Endothelial cell of umbilical vein (primary cell): Measurements from ENCODE around the gene GLRA1. TPM values are rescaled to one million over a fixed set of nuclear protein-coding genes. Genes with fewer than 3 reads are reported as not detected.

Experiments
- BruUV-seq: library from RNA; stranded (reverse); fragments of 400-500 nt; replicated peaks from 2 replicates; lab custom pipeline; 2021; lab: Mats Ljungman, UMichigan
- CTCF ChIA-PET: fragments of 300-600, 350-600 bp; sonication (Branson Sonifier 250); formaldehyde crosslinking; loops from one replicate; lab custom pipeline; 2021; ENCODE audit warnings: antibody characterized with exemption, inconsistent platforms; lab: Charles Lee
- POLR2A ChIA-PET: fragments of 300-600, 350-600 bp; sonication (Branson Sonifier 250); formaldehyde crosslinking; loops from one replicate; lab custom pipeline; 2021; ENCODE audit warnings: antibody characterized with exemption, inconsistent platforms; lab: Charles Lee
- DNase-seq: peaks from one replicate; pipeline ENCODE4 v3.0.0-alpha.2; 2011; ENCODE audit warnings: low read depth, low spot score
- FAIRE-seq: peaks from 2 replicates; lab custom pipeline; 2011; peaks lifted over from hg19 to GRCh38; lab: Jason Lieb, UNC
- H2AFZ ChIP-seq: 2 replicates; pipeline ENCODE4 v1.6.0; 2012; ENCODE audit warnings: low read depth, low read length, control low read depth, inconsistent platforms
- H3K27ac ChIP-seq: 2 replicates; pipeline ENCODE4 v1.5.1; 2011; ENCODE audit warnings: low read depth, mild to moderate bottlenecking, control low read depth, low read length, moderate library complexity; ENCODE audit not compliant: insufficient read depth
- H3K27me3 ChIP-seq, 2 experiments: 2 replicates each; pipeline versions ENCODE4 v1.6.0 to v1.6.1; 2011; ENCODE audit warnings: low read length in 2 of 2, mixed read lengths in 1 of 2; ENCODE audit not compliant: control insufficient read depth in 2 of 2, insufficient read depth in 2 of 2
- H3K36me3 ChIP-seq, 2 experiments: 2 replicates in 1 of 2; 3 replicates in 1 of 2; pipeline ENCODE4 v1.5.1; 2011; ENCODE audit warnings: low read length in 2 of 2, mild to moderate bottlenecking in 1 of 2, moderate library complexity in 1 of 2; ENCODE audit not compliant: control insufficient read depth in 2 of 2, insufficient read depth in 2 of 2; ENCODE audit errors: extremely low read depth in 1 of 2
- H3K4me1 ChIP-seq: 3 replicates; pipeline ENCODE4 v1.5.1; 2011; ENCODE audit warnings: mild to moderate bottlenecking, low read length; ENCODE audit not compliant: control insufficient read depth, insufficient read depth; ENCODE audit errors: extremely low read depth
- H3K4me2 ChIP-seq: 2 replicates; pipeline ENCODE4 v1.6.1; 2011; ENCODE audit warnings: low read length, control low read depth, mixed read lengths; ENCODE audit not compliant: insufficient read depth
- H3K4me3 ChIP-seq, 3 experiments: fragments of 200-600 bp in 1 of 3; sonication (generic), shearing (Covaris generic) in 1 of 3; replicated peaks in 1 of 3; 2 replicates each; pipeline ENCODE4 v1.5.1; 2011 to 2016; ENCODE audit warnings: control low read depth in 3 of 3, low read length in 3 of 3, mild to moderate bottlenecking in 2 of 3, inconsistent platforms in 1 of 3, low read depth in 1 of 3, moderate library complexity in 1 of 3; ENCODE audit not compliant: insufficient read depth in 1 of 3
- H3K79me2 ChIP-seq: 2 replicates; pipeline ENCODE4 v1.6.0; 2012; ENCODE audit warnings: low read length, inconsistent platforms; ENCODE audit not compliant: control insufficient read depth, insufficient read depth
- H3K9ac ChIP-seq: replicated peaks from 2 replicates; pipeline ENCODE3; 2011; ENCODE audit warnings: low read length, control low read depth; ENCODE audit not compliant: insufficient read depth; ENCODE audit errors: extremely low read depth
- H3K9me1 ChIP-seq: replicated peaks from 3 replicates; pipeline ENCODE4 v1.6.0; 2011; ENCODE audit warnings: mild to moderate bottlenecking, low read length; ENCODE audit not compliant: control insufficient read depth, insufficient read depth; ENCODE audit errors: extremely low read depth
- H3K9me3 ChIP-seq: replicated peaks from 2 replicates; pipeline ENCODE4 v1.5.1; 2012; ENCODE audit warnings: low read length, inconsistent platforms; ENCODE audit not compliant: control insufficient read depth, insufficient read depth
- H4K20me1 ChIP-seq: replicated peaks from 2 replicates; pipeline ENCODE3; 2011; ENCODE audit warnings: mild to moderate bottlenecking, low read length; ENCODE audit not compliant: control insufficient read depth, insufficient read depth; ENCODE audit errors: extremely low read depth
- EZH2 ChIP-seq: IDR thresholded peaks from 2 replicates; pipeline ENCODE4 v1.6.1; 2012; ENCODE audit warnings: borderline replicate concordance, low read depth, mild to moderate bottlenecking, moderate library complexity, low read length, inconsistent platforms; ENCODE audit not compliant: severe bottlenecking
- FOS ChIP-seq: IDR thresholded peaks from 2 replicates; pipeline ENCODE4 v1.6.1; 2011; ENCODE audit warnings: mild to moderate bottlenecking, low read length, moderate library complexity, borderline replicate concordance; ENCODE audit not compliant: insufficient read depth
- GATA2 ChIP-seq: IDR thresholded peaks from 2 replicates; pipeline ENCODE4 v1.7.0; 2011; ENCODE audit warnings: low read depth, mild to moderate bottlenecking, moderate library complexity, mixed read lengths, low read length; ENCODE audit not compliant: insufficient read length, insufficient read depth
- JUN ChIP-seq: IDR thresholded peaks from 2 replicates; pipeline ENCODE4 v1.6.1; 2011; ENCODE audit warnings: borderline replicate concordance, low read depth; ENCODE audit not compliant: insufficient read length, insufficient read depth
- MYC ChIP-seq: IDR thresholded peaks from one replicate; pipeline ENCODE4 v1.6.1; 2011; ENCODE audit warnings: mild to moderate bottlenecking, low read depth, low read length
- POLR2A ChIP-seq: IDR thresholded peaks from 2 replicates; pipeline ENCODE4 v1.6.1; 2012; ENCODE audit warnings: low read depth, mild to moderate bottlenecking, control low read depth, low read length
- POLR2AphosphoS5 ChIP-seq: IDR thresholded peaks from 2 replicates; pipeline ENCODE4 v1.6.1; 2012; ENCODE audit warnings: low read depth, mild to moderate bottlenecking, control low read depth, low read length, moderate library complexity; ENCODE audit not compliant: insufficient read depth
- dilution Hi-C: fragments of 300-500 bp; cut with MboI; formaldehyde crosslinking; loops from one replicate; pipeline ENCODE4 v1.15.0; 2019; ENCODE audit warnings: low sequenced_read_pairs; ENCODE audit not compliant: extremely low pct_ligation_motif_present
- intact Hi-C: fragments of 100-400 bp; cut with micrococcal nuclease; formaldehyde crosslinking; loops from one replicate; pipeline ENCODE4 v1.10.0; 2022
- polyA plus RNA-seq, 4 experiments: library from polyadenylated mRNA; depleted of rRNA in 3 of 4; stranded (reverse) in 3 of 4; unstranded in 1 of 4; fragments of >200 nt; gene quantifications; 2 replicates each; pipeline versions ENCODE4 v1.2.1 to v1.2.3, GENCODE V29; 2011 to 2012; ENCODE audit warnings: missing spikeins in 1 of 4
- total RNA-seq: library from RNA; stranded (reverse); gene quantifications from 2 replicates; pipeline ENCODE4 v1.2.3, GENCODE V29; 2021
- TF ChIP-seq, protein P1 (sequence below): IDR thresholded peaks from 2 replicates; pipeline ENCODE4 v1.6.1; 2011; ENCODE audit not compliant: insufficient read depth, insufficient read length
- TF ChIP-seq, protein P2 (sequence below), 2 donors: IDR thresholded peaks; 1 replicate in 1 of 2; 2 replicates in 1 of 2; pipeline ENCODE4 v1.5.1; 2011; ENCODE audit warnings: low read length in 2 of 2, mild to moderate bottlenecking in 2 of 2, moderate library complexity in 2 of 2, control low read depth in 1 of 2, inconsistent platforms in 1 of 2, low read depth in 1 of 2; ENCODE audit not compliant: insufficient read depth in 1 of 2; ENCODE audit errors: extremely low read depth in 1 of 2

The GLRA1 gene
- total and polyA plus RNA-seq, 2 donors (not counting 3 experiments of a cell fraction or from before 2014, with no cell fraction given), result not detected

DNA sequence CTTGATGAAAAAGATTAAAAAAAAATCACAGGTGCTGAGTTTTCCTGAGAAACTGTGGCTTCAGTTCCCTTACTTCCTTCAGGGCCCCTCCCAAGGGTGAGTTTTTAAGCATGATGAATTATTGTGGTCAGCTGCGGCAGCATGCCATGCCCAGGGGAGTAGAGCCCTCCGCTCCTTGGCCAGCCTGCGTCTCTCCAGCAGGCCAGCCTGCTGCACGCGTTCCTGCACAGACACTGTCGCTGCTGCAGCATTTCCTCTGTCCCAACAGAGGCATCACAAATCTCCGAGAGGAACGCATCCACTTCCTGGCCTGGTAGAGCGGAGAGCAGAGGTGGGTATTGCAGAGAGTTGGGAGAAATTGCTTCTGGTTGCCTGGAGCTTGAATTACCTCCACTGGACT is 26.1 kb upstream of the GLRA1 start:
- Histone ChIP-seq H3K4me2 (no peak overlapping the region), H3K9ac (no peak overlapping the region), H3K27ac (no peak overlapping the region), H3K4me1 (no peaks in the 10 kb centered on the region), H4K20me1 (no peaks in the 10 kb centered on the region), H3K9me1 (no peaks in the 10 kb centered on the region), H3K79me2 (no peaks in the 10 kb centered on the region), H3K4me3 (no peak overlapping the region), H3K27me3 (no peaks in the 10 kb centered on the region), H2AFZ (no peak overlapping the region), H3K9me3 (no peaks in the 10 kb centered on the region), H3K36me3 (no peaks in the 10 kb centered on the region)
- intact Hi-C loops, result no loop called here
- TF ChIP-seq POLR2AphosphoS5 (no peak), GATA2 (no peak), EZH2 (no peak), JUN (no peak), FOS (no peak)
- TF ChIP-seq, protein P1, sequence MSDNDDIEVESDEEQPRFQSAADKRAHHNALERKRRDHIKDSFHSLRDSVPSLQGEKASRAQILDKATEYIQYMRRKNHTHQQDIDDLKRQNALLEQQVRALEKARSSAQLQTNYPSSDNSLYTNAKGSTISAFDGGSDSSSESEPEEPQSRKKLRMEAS, result no peak
- FAIRE-seq, result no peak
- CTCF ChIA-PET, result no interaction called here
- no peak for DNase-seq
- dilution Hi-C loops, result no loop called here
- POLR2A ChIA-PET, result no interaction called here
- no TSS peak for BruUV-seq

DNA sequence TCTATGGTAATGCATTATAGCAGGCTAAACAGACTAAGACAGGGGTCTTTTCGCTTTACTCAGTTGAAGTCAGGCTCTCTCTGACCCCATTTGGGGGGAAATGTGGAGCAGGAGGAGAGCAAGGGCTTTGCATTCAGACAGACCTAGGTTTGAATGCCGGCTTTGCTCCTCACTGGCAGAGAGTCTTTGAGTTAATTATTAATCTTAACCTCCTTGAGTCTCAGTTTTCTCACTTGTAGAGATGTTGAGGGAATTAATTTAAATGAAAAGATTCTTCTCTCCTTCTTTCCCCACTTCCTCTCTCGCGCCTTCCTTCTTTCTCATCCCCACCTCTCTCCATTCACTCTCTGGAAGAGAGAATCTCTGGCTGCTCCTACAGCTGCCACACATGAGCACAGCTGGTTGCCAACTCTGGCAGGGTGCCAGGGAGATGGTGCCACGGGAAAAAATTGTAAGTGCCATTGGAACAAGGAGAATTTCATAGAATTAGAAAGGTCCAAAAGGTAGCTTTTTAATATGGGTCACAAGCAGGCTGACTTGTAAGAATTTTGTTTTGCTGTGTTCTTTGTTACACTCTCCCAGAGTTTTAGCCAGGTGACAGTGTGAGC is 25.2 kb upstream of the GLRA1 start:
- no peaks in the 10 kb centered on the region for H3K27me3 ChIP-seq
- H3K9me3 ChIP-seq, result no peaks in the 10 kb centered on the region
- H3K9ac ChIP-seq, result no peak overlapping the region
- H3K36me3 ChIP-seq, result no peaks in the 10 kb centered on the region
- H3K27ac ChIP-seq, result no peak overlapping the region
- no peaks in the 10 kb centered on the region for H4K20me1 ChIP-seq
- BruUV-seq, result no TSS peak
- H2AFZ ChIP-seq, result no peak overlapping the region
- ChIA-PET POLR2A (no interaction called here), CTCF (no interaction called here)
- FAIRE-seq, result no peak
- dilution Hi-C loops, result no loop called here
- H3K4me3 ChIP-seq, result no peak overlapping the region
- H3K4me2 ChIP-seq, result no peak overlapping the region
- H3K9me1 ChIP-seq, result no peaks in the 10 kb centered on the region
- TF ChIP-seq JUN, result no peak
- no peak for TF ChIP-seq POLR2AphosphoS5
- TF ChIP-seq MYC, result no peak
- TF ChIP-seq POLR2A, result no peak
- TF ChIP-seq, protein P1, result no peak
- no peak for TF ChIP-seq EZH2
- TF ChIP-seq GATA2, result no peak
- no peak for TF ChIP-seq FOS
- TF ChIP-seq, protein P2, sequence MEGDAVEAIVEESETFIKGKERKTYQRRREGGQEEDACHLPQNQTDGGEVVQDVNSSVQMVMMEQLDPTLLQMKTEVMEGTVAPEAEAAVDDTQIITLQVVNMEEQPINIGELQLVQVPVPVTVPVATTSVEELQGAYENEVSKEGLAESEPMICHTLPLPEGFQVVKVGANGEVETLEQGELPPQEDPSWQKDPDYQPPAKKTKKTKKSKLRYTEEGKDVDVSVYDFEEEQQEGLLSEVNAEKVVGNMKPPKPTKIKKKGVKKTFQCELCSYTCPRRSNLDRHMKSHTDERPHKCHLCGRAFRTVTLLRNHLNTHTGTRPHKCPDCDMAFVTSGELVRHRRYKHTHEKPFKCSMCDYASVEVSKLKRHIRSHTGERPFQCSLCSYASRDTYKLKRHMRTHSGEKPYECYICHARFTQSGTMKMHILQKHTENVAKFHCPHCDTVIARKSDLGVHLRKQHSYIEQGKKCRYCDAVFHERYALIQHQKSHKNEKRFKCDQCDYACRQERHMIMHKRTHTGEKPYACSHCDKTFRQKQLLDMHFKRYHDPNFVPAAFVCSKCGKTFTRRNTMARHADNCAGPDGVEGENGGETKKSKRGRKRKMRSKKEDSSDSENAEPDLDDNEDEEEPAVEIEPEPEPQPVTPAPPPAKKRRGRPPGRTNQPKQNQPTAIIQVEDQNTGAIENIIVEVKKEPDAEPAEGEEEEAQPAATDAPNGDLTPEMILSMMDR (IDR thresholded peaks at IDR 0.05; ENCODE audit: extremely low read depth in 1 of 2, insufficient read depth in 1 of 2, low read depth in 1 of 2, low read length in 2 of 2), result no peak
- no peak for DNase-seq
- no peaks in the 10 kb centered on the region for H3K79me2 ChIP-seq
- intact Hi-C loops, result no loop called here
- no peaks in the 10 kb centered on the region for H3K4me1 ChIP-seq
